DND-41 (cell line): Measurements from ENCODE around the gene TMPRSS3.

Experiments used
- EZH2 ChIP-seq: IDR thresholded peaks from 3 replicates; pipeline ENCODE4 v1.6.1; 2012; ENCODE audit warnings: borderline replicate concordance, low read depth, mild to moderate bottlenecking, moderate library complexity, low read length, inconsistent platforms; ENCODE audit not compliant: severe bottlenecking
- TF ChIP-seq, protein P1 (sequence below): IDR thresholded peaks from 2 replicates; pipeline ENCODE4 v1.5.1; 2012; ENCODE audit warnings: borderline replicate concordance, low read length, moderate library complexity, mild to moderate bottlenecking; ENCODE audit not compliant: poor library complexity, severe bottlenecking; ENCODE audit errors: extremely low read depth

DNA sequence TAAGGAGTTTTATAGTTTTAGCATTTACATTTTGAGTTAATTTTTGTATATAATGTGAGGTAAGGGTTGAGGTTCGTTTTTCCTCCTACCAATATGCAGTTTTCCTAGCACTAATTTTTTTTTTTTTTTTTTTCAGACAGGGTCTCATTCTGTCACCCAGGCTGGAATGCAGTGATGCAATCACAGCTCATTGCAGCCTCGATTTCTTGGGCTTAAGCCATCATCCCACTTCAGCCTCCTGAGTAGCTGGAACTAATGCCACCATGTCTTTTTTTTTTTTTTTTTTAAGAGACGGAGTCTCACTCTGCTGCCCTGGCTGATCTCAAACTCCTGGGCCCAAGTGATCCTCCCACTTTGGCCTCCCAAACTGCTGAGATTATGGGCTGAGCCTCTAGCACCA is 5.3 kb upstream of the TMPRSS3 start:
- TF ChIP-seq, protein P1, sequence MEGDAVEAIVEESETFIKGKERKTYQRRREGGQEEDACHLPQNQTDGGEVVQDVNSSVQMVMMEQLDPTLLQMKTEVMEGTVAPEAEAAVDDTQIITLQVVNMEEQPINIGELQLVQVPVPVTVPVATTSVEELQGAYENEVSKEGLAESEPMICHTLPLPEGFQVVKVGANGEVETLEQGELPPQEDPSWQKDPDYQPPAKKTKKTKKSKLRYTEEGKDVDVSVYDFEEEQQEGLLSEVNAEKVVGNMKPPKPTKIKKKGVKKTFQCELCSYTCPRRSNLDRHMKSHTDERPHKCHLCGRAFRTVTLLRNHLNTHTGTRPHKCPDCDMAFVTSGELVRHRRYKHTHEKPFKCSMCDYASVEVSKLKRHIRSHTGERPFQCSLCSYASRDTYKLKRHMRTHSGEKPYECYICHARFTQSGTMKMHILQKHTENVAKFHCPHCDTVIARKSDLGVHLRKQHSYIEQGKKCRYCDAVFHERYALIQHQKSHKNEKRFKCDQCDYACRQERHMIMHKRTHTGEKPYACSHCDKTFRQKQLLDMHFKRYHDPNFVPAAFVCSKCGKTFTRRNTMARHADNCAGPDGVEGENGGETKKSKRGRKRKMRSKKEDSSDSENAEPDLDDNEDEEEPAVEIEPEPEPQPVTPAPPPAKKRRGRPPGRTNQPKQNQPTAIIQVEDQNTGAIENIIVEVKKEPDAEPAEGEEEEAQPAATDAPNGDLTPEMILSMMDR = no peak
- TF ChIP-seq EZH2 = no peak
